HepG2 (cell line): Measurements from ENCODE around the gene ZNF491. TPM values are rescaled to one million over a fixed set of nuclear protein-coding genes. Genes with fewer than 3 reads are reported as not detected.

Experiments used
- ATF5 ChIP-seq: sonication (generic); formaldehyde crosslinking; IDR thresholded peaks from 2 replicates; pipeline ENCODE4 v1.4.0; 2020; ENCODE audit warnings: mild to moderate bottlenecking, low read depth, missing genetic modification reagents
- HHEX ChIP-seq: IDR thresholded peaks from 2 replicates; pipeline ENCODE4 v1.6.1; 2016; ENCODE audit warnings: control low read depth
- HINFP ChIP-seq: sonication (generic); formaldehyde crosslinking; IDR thresholded peaks from 2 replicates; pipeline ENCODE4 v1.4.0; 2020; ENCODE audit warnings: low read depth, mild to moderate bottlenecking, missing genetic modification reagents
- HMG20A ChIP-seq: IDR thresholded peaks from 2 replicates; pipeline ENCODE4 v1.6.1; 2016; ENCODE audit warnings: borderline replicate concordance
- PAWR ChIP-seq: sonication (generic); formaldehyde crosslinking; IDR thresholded peaks from 2 replicates; pipeline ENCODE4 v1.4.0; 2020; ENCODE audit warnings: missing genetic modification reagents, mild to moderate bottlenecking, borderline replicate concordance
- RFX1 ChIP-seq: fragments of 450-650 bp; IDR thresholded peaks from 2 replicates; pipeline ENCODE4 v1.6.1; 2017
- SPEN ChIP-seq: sonication (generic); formaldehyde crosslinking; IDR thresholded peaks from 2 replicates; pipeline ENCODE4 v1.5.1; 2020; ENCODE audit warnings: low read depth, mild to moderate bottlenecking, missing genetic modification reagents
- ZNF101 ChIP-seq: sonication (generic); formaldehyde crosslinking; IDR thresholded peaks from 2 replicates; pipeline ENCODE4 v1.4.0; 2020; ENCODE audit warnings: mild to moderate bottlenecking, low read depth, missing genetic modification reagents, borderline replicate concordance
- ZNF34 ChIP-seq: sonication (generic); formaldehyde crosslinking; IDR thresholded peaks from 2 replicates; pipeline ENCODE4 v1.4.0; 2020; ENCODE audit warnings: mild to moderate bottlenecking, missing genetic modification reagents, borderline replicate concordance
- ZNF343 ChIP-seq: sonication (generic); formaldehyde crosslinking; IDR thresholded peaks from 2 replicates; pipeline ENCODE4 v1.4.0; 2020; ENCODE audit warnings: mild to moderate bottlenecking, missing genetic modification reagents
- ZNF557 ChIP-seq: sonication (generic); formaldehyde crosslinking; IDR thresholded peaks from 2 replicates; pipeline ENCODE4 v1.4.0; 2020; ENCODE audit warnings: missing genetic modification reagents
- ZNF646 ChIP-seq: sonication (generic); formaldehyde crosslinking; IDR thresholded peaks from 2 replicates; pipeline ENCODE4 v1.9.0; 2021; ENCODE audit warnings: mild to moderate bottlenecking, missing genetic modification reagents
- ZNF782 ChIP-seq: sonication (generic); formaldehyde crosslinking; IDR thresholded peaks from 2 replicates; pipeline ENCODE4 v1.4.0; 2020; ENCODE audit warnings: missing genetic modification reagents, mild to moderate bottlenecking, borderline replicate concordance
- polyA plus RNA-seq, 8 experiments: library from polyadenylated mRNA; depleted of rRNA in 3 of 8; stranded (reverse) in 7 of 8; unstranded in 1 of 8; fragments of >200 nt; fragmentation: Illumina TruSeq in 4 of 8; extraction: Trizol in 4 of 8; gene quantifications; 2 replicates each; pipeline versions ENCODE4 v1.2.1 to v1.2.3, GENCODE V29; 2011 to 2016; ENCODE audit warnings: low read depth in 4 of 8, missing spikeins in 1 of 8, mixed read lengths in 1 of 8; ENCODE audit not compliant: insufficient read depth in 1 of 8
- total RNA-seq, 5 experiments: library from RNA; depleted of rRNA; stranded (reverse); fragments of >200 nt; fragmentation: Illumina TruSeq; extraction: Trizol; gene quantifications; 2 replicates each; pipeline ENCODE4 v1.2.3, GENCODE V29; 2016; ENCODE audit warnings: low read depth in 1 of 5
- TF ChIP-seq, protein P1 (sequence below): sonication (generic); formaldehyde crosslinking; IDR thresholded peaks from 2 replicates; pipeline ENCODE4 v1.5.1; 2020; ENCODE audit warnings: missing genetic modification reagents, mild to moderate bottlenecking, borderline replicate concordance
- TF ChIP-seq, protein P2 (sequence below): sonication (generic); formaldehyde crosslinking; IDR thresholded peaks from 2 replicates; pipeline ENCODE4 v1.5.1; 2020; ENCODE audit warnings: mild to moderate bottlenecking, missing genetic modification reagents, moderate library complexity

ZNF491 gene
- total and polyA plus RNA-seq, 2 of the 13 experiments (the other 11 are each of a cell fraction or from before 2014, with no cell fraction given): 0.57 to 2.2 TPM

- TF ChIP-seq HINFP (CRISPR knock-in tag) (peak; percentile 61; the same call in 1 of the 2 replicates), ZNF101 (CRISPR knock-in tag) (no peak), ATF5 (CRISPR knock-in tag) (peak; percentile 29), ZNF557 (CRISPR knock-in tag) (no peak), ZNF343 (CRISPR knock-in tag) (peak; percentile 1; the same call in 1 of the 2 replicates), RFX1 (no peak), SPEN (CRISPR knock-in tag) (peak; percentile 81), ZNF646 (CRISPR knock-in tag) (no peak), ZNF782 (peak; percentile 57; the same call in 1 of the 2 replicates), ZNF34 (CRISPR knock-in tag) (peak; percentile 76), PAWR (no peak; the same call in 1 of the 2 replicates), HHEX (no peak), HMG20A (CRISPR knock-in tag) (peak; percentile 6; the same call in 1 of the 2 replicates)
- TF ChIP-seq, protein P1, sequence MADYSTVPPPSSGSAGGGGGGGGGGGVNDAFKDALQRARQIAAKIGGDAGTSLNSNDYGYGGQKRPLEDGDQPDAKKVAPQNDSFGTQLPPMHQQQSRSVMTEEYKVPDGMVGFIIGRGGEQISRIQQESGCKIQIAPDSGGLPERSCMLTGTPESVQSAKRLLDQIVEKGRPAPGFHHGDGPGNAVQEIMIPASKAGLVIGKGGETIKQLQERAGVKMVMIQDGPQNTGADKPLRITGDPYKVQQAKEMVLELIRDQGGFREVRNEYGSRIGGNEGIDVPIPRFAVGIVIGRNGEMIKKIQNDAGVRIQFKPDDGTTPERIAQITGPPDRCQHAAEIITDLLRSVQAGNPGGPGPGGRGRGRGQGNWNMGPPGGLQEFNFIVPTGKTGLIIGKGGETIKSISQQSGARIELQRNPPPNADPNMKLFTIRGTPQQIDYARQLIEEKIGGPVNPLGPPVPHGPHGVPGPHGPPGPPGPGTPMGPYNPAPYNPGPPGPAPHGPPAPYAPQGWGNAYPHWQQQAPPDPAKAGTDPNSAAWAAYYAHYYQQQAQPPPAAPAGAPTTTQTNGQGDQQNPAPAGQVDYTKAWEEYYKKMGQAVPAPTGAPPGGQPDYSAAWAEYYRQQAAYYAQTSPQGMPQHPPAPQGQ (CRISPR knock-in tag): no peak
- TF ChIP-seq, protein P2, sequence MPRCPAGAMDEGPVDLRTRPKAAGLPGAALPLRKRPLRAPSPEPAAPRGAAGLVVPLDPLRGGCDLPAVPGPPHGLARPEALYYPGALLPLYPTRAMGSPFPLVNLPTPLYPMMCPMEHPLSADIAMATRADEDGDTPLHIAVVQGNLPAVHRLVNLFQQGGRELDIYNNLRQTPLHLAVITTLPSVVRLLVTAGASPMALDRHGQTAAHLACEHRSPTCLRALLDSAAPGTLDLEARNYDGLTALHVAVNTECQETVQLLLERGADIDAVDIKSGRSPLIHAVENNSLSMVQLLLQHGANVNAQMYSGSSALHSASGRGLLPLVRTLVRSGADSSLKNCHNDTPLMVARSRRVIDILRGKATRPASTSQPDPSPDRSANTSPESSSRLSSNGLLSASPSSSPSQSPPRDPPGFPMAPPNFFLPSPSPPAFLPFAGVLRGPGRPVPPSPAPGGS (CRISPR knock-in tag): peak; percentile 87; the same call in 1 of the 2 replicates
Observed at GRCh38 chr19:11766597-11767591, 31.4 kb upstream of the ZNF491 start, which contains the start of gene ZNF441 (continued).
